Left ventricle myocardium inferior (tissue), 1 donor: ENCODE results near the gene TMED8. TPM values are rescaled to one million over a fixed set of nuclear protein-coding genes. Genes with fewer than 3 reads are reported as not detected.

Source experiments
- DNase-seq: peaks from one replicate; pipeline ENCODE4 v3.0.0-alpha.2; 2020
- H3K27ac ChIP-seq: fragments of 200-600 bp; replicated peaks from 2 replicates; pipeline ENCODE4 v1.8.0; 2021
- H3K27me3 ChIP-seq: fragments of 200-600 bp; 2 replicates; pipeline ENCODE4 v1.8.0; 2021; ENCODE audit warnings: low read depth
- H3K36me3 ChIP-seq: fragments of 200-600 bp; 2 replicates; pipeline ENCODE4 v1.8.0; 2021
- H3K4me1 ChIP-seq: fragments of 200-600 bp; 2 replicates; pipeline ENCODE4 v1.8.0; 2021
- H3K4me3 ChIP-seq: fragments of 200-600 bp; 2 replicates; pipeline ENCODE4 v1.8.0; 2021; ENCODE audit warnings: mild to moderate bottlenecking, moderate library complexity
- H3K9me3 ChIP-seq: fragments of 200-600 bp; replicated peaks from 2 replicates; pipeline ENCODE4 v1.8.0; 2021
- intact Hi-C: fragments of 100-400 bp; cut with micrococcal nuclease; formaldehyde crosslinking; loops from one replicate; pipeline ENCODE4 v1.11.0; 2022
- total RNA-seq: library from RNA; stranded (reverse); fragmentation: NEBNext Ultra II Directional; extraction: Animal tissue kit (Norgen Biotek cat#: 25700); gene quantifications from one replicate; pipeline ENCODE4 v1.2.1, GENCODE V29; 2021
- TF ChIP-seq, protein P1 (sequence below): fragments of 200-600 bp; IDR thresholded peaks from 2 replicates; pipeline ENCODE4 v1.8.0; 2021; ENCODE audit warnings: antibody characterized with exemption, mild to moderate bottlenecking, borderline replicate concordance
- donor health status: DM: no; HTN: yes; CAD: no; lungs with severe emphysema.

Gene TMED8
- total RNA-seq, 1 donor from 2014 or later: 5.4 TPM

DNA sequence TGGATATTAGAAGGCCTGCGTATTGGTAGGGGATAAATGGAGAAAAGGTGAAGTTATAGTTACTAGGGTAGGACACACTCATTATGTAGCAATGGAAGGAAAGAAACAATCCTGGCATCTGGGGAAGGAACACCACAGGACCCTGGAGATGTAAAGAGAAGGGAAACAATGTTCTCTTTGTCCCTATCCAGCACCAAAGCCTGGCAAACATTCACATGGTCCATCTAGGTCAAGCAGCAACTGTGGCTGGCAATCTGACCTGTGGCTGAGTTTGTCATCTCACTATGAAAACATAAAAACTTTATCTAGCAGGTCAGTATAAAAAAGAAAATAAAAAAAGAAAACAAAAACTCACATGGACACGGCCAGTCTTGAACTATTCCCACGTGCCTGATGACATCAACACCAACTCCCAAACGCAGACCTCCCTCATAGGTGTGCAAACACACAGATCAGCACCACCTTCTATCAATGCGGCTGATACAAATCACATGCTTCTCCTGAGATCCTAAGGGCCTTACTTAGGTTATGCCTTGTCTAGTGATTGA, 58.8 kb downstream of the TMED8 start:
- intact Hi-C loops: loop anchor here (10.0 kb wide), 1 partner anchor 443 kb away; no protein-coding TSS in a partner anchor
- Histone ChIP-seq H3K27me3 (no peaks in the 10 kb centered on the region), H3K27ac (no peak overlapping the region), H3K36me3 (no peaks in the 10 kb centered on the region), H3K4me1 (peaks cover 63% of the 10 kb centered on the region), H3K4me3 (no peak overlapping the region), H3K9me3 (no peaks in the 10 kb centered on the region)
- no peak for DNase-seq
- TF ChIP-seq, protein P1, sequence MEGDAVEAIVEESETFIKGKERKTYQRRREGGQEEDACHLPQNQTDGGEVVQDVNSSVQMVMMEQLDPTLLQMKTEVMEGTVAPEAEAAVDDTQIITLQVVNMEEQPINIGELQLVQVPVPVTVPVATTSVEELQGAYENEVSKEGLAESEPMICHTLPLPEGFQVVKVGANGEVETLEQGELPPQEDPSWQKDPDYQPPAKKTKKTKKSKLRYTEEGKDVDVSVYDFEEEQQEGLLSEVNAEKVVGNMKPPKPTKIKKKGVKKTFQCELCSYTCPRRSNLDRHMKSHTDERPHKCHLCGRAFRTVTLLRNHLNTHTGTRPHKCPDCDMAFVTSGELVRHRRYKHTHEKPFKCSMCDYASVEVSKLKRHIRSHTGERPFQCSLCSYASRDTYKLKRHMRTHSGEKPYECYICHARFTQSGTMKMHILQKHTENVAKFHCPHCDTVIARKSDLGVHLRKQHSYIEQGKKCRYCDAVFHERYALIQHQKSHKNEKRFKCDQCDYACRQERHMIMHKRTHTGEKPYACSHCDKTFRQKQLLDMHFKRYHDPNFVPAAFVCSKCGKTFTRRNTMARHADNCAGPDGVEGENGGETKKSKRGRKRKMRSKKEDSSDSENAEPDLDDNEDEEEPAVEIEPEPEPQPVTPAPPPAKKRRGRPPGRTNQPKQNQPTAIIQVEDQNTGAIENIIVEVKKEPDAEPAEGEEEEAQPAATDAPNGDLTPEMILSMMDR: no peak

- H3K9me3 ChIP-seq: no peaks in the 10 kb centered on the region
- peaks cover 61% of the 10 kb centered on the region for H3K4me1 ChIP-seq
These were observed 60.0 kb downstream of the TMED8 start for GRCh38 chr14:77316872-77317301.

DNA sequence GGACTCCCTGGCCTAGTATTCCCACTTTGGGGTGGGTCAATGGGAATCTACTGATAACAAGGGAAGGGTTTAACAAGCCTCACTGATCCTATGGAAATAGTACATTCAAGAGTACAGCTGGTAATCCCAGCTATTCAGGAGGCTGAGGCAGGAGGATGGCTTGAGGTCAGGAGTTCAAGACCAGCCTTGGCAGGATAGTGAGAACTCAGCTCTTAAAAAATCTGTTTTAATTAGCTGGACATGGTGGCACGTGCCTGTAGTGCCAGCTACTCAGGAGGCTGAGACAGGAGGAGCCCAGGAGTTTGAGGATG, 60.7 kb downstream of the TMED8 start:
- Histone ChIP-seq H3K27ac (no peak overlapping the region), H3K4me1 (peaks cover 55% of the 10 kb centered on the region), H3K4me3 (no peak overlapping the region), H3K9me3 (no peaks in the 10 kb centered on the region), H3K27me3 (no peaks in the 10 kb centered on the region), H3K36me3 (no peaks in the 10 kb centered on the region)
- DNase-seq: no peak
- TF ChIP-seq, protein P1: no peak
- intact Hi-C loops: loop anchor here (10.0 kb wide), 1 partner anchor 441 kb away; no protein-coding TSS in a partner anchor

More at GRCh38 chr14:77316872-77317301, 60.0 kb downstream of the TMED8 start:
- no peaks in the 10 kb centered on the region for H3K36me3 ChIP-seq
- H3K27ac ChIP-seq: no peak overlapping the region
- intact Hi-C loops: loop anchor here (10.0 kb wide), 1 partner anchor 442 kb away; no protein-coding TSS in a partner anchor
- no peak overlapping the region for H3K4me3 ChIP-seq
- no peak for DNase-seq
- TF ChIP-seq, protein P1: no peak
- no peaks in the 10 kb centered on the region for H3K27me3 ChIP-seq

- Histone ChIP-seq H3K27me3 (no peaks in the 10 kb centered on the region), H3K4me3 (no peak overlapping the region), H3K9me3 (no peaks in the 10 kb centered on the region), H3K36me3 (no peaks in the 10 kb centered on the region), H3K4me1 (peaks cover 46% of the 10 kb centered on the region), H3K27ac (no peak overlapping the region)
- intact Hi-C loops: loop anchor here (10.0 kb wide), 1 partner anchor 440 kb away; no protein-coding TSS in a partner anchor
- no peak for DNase-seq
- TF ChIP-seq, protein P1: no peak
These were observed 62.1 kb downstream of the TMED8 start for GRCh38 chr14:77314539-77315457.

GRCh38 chr14:77314043-77314442, 62.9 kb downstream of the TMED8 start:
- TF ChIP-seq, protein P1: no peak
- no peak overlapping the region for H3K4me3 ChIP-seq
- no peaks in the 10 kb centered on the region for H3K9me3 ChIP-seq
- H3K4me1 ChIP-seq: peaks cover 39% of the 10 kb centered on the region
- DNase-seq: no peak
- no peaks in the 10 kb centered on the region for H3K36me3 ChIP-seq
- H3K27me3 ChIP-seq: no peaks in the 10 kb centered on the region
- H3K27ac ChIP-seq: no peak overlapping the region
- intact Hi-C loops: loop anchor here (10.0 kb wide), 1 partner anchor 439 kb away; no protein-coding TSS in a partner anchor
